Skin of body (tissue), 2 donors: Measurements from ENCODE around the gene MYBL2. TPM values are rescaled to one million over a fixed set of nuclear protein-coding genes. Genes with fewer than 3 reads are reported as not detected.
"Not testable (repeated sequence)": the region's sequence is repeated elsewhere in the genome, so short reads cannot be mapped to it uniquely, and the experiment has no call there.

Experiments used
- DNase-seq: peaks from one replicate; lab custom pipeline; 2025; lab: John Stamatoyannopoulos, UW
- total RNA-seq: library from RNA; depleted of rRNA; stranded (reverse); fragments of >200 nt; gene quantifications from one replicate; pipeline ENCODE4 v1.2.3, GENCODE V29; 2014

The MYBL2 gene
- 4.2 TPM for total RNA-seq

- DNase-seq = peak; percentile 23
These were observed at the start of gene MYBL2 for GRCh38 chr20:43666376-43667328. Gene MYBL2, plus strand, starts transcription at chr20:43667114. Its CDS starts 170 bp downstream, at chr20:43667284.

GRCh38 chr20:43631598-43631997 is 35.3 kb upstream of the MYBL2 start:
- DNase-seq = no peak

GRCh38 chr20:43636429-43636828 is 30.5 kb upstream of the MYBL2 start:
- DNase-seq = no peak

- no peak for DNase-seq
These were observed 24.4 kb upstream of the MYBL2 start for GRCh38 chr20:43642548-43642947.

- no peak for DNase-seq
These were observed 15.9 kb upstream of the MYBL2 start for GRCh38 chr20:43650997-43651525.

GRCh38 chr20:43651650-43652184 is 15.2 kb upstream of the MYBL2 start:
- DNase-seq = not testable (repeated sequence)

- DNase-seq = no peak
These were observed 12.9 kb upstream of the MYBL2 start for GRCh38 chr20:43653966-43654365.

GRCh38 chr20:43655176-43655575 is 11.7 kb upstream of the MYBL2 start:
- not testable (repeated sequence) for DNase-seq

GRCh38 chr20:43655937-43656336 is 11.0 kb upstream of the MYBL2 start:
- no peak for DNase-seq

- DNase-seq = no peak
These were observed 8.7 kb upstream of the MYBL2 start for GRCh38 chr20:43658069-43658722.

GRCh38 chr20:43658723-43659419 is 8.0 kb upstream of the MYBL2 start:
- no peak for DNase-seq

GRCh38 chr20:43662943-43663655 is 3.8 kb upstream of the MYBL2 start:
- no peak for DNase-seq

- no peak for DNase-seq
These were observed 1.3 kb upstream of the MYBL2 start for GRCh38 chr20:43665466-43666176.

GRCh38 chr20:43667341-43668132 is 623 bp downstream of the MYBL2 start:
- DNase-seq = no peak

GRCh38 chr20:43669332-43669731 is 2.4 kb downstream of the MYBL2 start:
- no peak for DNase-seq

GRCh38 chr20:43670423-43670822 is 3.5 kb downstream of the MYBL2 start:
- no peak for DNase-seq

GRCh38 chr20:43676368-43676767 is 9.5 kb downstream of the MYBL2 start:
- no peak for DNase-seq

GRCh38 chr20:43680981-43681380 is 14.1 kb downstream of the MYBL2 start:
- DNase-seq = no peak

GRCh38 chr20:43681468-43681942 is 14.6 kb downstream of the MYBL2 start:
- no peak for DNase-seq
